NCI-H82 (cell line): ENCODE results near the gene POTEI.
"Not testable (repeated sequence)": the region's sequence is repeated elsewhere in the genome, so short reads cannot be mapped to it uniquely, and the experiment has no call there.

Experiments used
- DNase-seq: peaks from one replicate; lab custom pipeline; 2025; lab: John Stamatoyannopoulos, UW

POTEI gene

GRCh38 chr2:130509228-130509627, at the start of gene POTEI:
TSS of gene POTEI (minus strand) at chr2:130509328. CDS start at chr2:130509235, 93 bp downstream.
- DNase-seq: not testable (repeated sequence)

DNA sequence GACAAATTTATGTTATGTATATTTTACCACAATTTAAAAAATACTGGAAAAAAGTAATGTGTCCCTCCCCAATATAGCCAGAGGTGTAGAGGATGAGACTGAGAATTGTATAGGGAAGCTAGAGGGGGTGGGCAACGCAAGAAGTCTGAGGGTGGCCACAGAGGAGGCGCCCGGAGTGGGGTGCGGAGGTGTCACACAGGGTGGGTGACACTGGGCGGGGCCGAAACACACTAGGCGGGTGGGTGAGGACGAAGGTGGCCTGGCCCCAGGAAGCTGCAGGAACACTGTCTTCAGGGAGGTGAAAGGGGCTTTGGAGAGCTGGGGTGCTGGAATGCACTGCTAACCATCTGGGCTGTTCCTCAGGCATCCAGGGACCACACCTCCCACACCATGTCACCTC, 47.3 kb upstream of the POTEI start:
- not testable (repeated sequence) for DNase-seq

DNA sequence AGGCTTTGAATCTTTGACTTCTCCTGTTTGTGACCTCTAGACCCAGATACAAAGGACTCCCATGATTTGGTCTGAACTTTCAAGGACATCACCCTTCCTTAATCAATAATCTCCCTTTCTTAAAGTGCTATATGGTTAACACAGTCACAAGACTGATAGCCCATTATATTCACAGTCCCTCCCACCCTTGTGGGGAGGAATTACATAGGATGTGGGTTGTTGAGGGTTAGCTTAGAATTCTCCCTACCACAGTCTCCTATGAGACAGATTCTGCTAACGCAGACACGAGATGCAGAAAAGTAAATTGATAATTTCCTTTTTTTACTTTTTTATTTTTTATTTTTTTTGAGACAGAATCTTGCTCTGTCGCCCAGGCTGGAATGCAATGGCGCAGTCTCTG, 45.0 kb upstream of the POTEI start:
- not testable (repeated sequence) for DNase-seq

DNA sequence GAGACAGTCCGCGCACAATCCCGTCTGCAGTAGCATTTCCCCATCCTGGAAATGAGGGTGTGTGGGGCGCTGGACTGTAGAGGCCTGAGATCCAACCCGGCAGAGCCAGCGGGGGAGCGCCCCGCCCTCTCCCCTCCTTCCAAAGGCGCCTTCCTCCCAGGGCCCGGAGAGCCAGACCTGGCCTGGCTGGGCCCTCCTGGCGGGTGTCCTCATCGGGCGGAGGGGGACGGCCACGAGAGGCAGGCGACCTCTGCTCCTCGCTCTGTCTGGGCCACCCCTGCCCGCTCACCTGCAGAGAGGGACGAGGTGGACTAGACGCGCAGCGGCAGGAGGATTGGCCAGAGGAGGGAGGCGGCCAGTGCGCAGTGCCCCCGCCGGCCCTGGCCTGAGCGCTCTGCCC, 40.3 kb upstream of the POTEI start:
- not testable (repeated sequence) for DNase-seq

DNA sequence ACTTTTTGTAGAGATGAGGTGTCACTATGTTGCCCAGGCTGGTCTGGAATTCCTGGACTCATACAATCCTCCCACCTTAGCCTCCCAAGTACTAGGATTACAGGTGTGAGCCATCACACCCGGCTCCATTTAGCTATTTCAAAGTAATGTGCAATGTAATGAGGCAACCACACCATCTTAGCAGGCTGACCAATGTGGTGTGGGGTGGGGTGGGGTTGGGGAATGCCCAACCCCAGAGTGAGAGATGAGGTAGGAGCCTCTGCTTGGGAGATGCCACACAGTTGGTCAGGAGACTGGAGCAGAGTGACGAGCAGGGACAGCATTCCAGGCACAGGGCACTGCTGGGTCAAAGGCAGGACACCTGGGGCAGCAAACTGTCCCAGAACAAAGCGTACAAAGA, 39.3 kb upstream of the POTEI start:
- DNase-seq: not testable (repeated sequence)

DNA sequence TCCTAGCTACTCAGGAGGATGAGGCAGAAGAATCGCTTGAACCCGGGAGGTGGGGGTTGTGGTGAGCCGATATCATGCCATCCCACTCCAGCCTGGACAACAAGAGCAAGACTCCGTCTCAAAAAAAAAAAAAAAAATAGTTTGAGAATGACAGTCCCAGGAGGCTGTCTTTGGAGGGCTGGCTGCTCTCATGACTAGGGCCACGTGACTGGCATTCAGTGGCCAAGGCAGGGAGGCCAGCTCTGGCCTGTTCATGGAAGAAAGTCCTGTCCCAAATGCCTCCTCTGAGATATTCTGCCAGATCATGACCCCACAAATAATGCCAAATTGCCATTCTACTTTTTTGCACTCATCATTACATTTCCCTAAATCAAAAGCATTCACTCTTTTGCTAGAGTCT, 35.9 kb upstream of the POTEI start:
- not testable (repeated sequence) for DNase-seq

DNA sequence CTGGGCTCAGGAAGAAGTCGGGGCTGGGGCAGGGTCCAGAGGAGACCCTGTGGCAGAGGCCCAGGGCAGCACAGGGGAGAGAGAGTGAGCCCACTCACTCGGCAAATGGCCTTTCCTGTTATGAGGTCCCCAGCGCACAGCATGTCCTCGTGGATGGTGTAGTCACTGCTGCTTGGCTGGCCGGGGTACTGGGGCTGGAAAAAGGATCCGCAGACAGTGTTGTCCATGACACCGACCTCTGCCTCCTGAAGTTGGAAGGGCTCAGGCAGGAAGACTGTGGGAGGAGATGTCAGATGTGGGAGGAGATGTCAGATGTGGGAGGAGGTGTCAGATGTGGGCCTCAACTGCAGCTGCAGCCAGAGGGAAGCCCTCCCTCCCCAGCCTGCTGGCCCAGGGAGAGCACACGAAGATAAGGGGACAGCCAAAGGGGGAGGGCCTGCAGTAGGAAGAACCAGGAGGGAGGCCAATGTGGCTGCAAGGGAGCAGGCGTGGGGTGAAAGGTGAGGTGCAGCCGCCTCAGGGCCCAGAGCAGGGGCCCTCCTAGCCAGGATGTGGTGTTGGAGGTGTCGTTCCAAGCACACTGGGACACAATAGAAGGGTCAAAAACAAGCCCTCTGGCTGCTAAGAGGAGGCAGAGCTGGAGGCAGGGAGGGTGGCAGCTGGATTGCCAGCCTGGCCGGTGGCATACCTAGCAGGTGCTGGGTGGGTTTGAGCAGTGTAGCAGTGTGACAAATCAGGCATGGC, 34.8 kb upstream of the POTEI start:
- DNase-seq: not testable (repeated sequence)

GRCh38 chr2:130542789-130543188, 33.7 kb upstream of the POTEI start:
- DNase-seq: not testable (repeated sequence)

GRCh38 chr2:130538271-130538670, 29.1 kb upstream of the POTEI start:
- DNase-seq: not testable (repeated sequence)

GRCh38 chr2:130536654-130537053, 27.5 kb upstream of the POTEI start:
- not testable (repeated sequence) for DNase-seq

- DNase-seq: not testable (repeated sequence)
Measured at GRCh38 chr2:130531672-130532071, 22.5 kb upstream of the POTEI start.

DNA sequence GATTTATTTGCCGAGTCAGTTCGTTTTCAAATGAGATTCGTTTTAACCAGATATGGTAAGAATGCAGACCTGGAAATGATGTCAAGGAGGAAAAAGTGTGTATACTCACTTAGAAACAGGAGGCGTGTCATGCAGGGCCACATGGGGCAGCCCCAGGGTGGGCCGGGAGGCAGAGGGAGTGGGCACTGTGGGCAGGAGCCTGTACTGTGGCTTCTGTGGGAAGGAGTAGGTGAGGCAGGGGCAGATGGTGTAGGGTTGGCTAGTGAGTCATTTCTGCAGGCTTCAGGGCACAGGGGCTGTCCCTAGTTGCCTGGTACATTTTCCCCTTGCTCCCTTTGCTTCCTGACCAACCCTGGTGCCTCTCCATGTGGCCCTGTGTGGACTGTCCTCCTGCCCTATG, 22.1 kb upstream of the POTEI start:
- not testable (repeated sequence) for DNase-seq

GRCh38 chr2:130530212-130530611, 21.1 kb upstream of the POTEI start:
- not testable (repeated sequence) for DNase-seq

DNA sequence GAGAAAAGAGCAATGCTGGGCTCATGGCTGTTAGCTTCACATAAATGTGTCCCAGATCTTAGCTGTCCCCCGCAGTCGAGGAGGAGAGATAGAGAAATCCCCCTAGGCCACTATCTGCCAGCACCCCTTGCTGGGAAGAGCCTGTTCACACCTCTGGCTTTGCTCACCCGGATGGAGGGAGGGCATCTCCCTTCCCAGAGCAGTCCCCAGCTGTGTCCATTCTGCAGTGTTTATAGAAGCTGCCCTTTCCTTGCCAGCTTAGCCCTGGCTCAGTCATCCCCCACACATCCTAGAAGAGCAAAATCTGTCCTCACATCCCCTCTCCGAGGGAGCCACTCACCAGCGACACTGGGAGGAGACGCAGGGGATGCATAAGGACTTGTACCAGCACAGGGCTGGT, 20.4 kb upstream of the POTEI start:
- DNase-seq: not testable (repeated sequence)

GRCh38 chr2:130527365-130527967, 18.3 kb upstream of the POTEI start:
- DNase-seq: not testable (repeated sequence)

DNA sequence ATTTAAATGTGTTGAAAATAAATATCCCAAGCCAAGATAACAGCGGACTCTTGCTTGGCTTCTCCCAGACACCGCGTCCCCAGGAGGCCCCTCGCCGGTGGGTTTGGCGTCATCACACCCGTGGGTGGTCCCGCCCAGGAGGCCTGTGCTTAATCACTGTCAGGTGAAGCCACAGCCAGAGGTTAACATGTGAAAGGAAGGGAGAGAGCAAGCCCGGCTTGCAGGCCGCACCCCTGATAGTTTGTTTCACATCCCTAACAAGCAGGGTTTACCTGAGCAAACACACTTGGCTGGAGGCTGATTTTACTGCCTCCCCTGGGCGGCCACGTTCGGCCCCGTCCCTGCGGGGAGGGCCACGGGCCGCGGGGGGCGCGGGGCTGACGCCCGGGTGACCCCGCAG, 13.3 kb upstream of the POTEI start:
- DNase-seq: not testable (repeated sequence)

DNA sequence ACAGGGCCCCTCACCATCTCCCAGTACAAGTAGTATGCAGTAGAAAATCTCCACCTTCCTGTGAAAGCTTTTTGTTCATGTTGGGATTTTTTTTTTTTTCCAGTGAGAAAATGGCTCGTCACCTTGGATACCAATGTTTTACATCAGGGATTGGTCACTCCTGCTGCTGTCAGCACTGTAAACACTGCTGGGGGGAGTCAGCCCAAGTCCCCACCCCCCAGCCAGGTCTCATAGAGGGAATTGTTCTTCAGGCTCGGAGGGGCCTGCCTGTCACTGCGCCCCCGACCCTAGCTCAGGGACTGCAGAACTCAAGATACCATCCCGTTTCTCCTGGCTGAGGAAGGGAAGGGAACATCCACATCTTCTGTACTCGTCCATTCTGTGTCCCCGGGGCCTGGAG, 11.9 kb upstream of the POTEI start, which contains the start of gene CFC1B:
CFC1B (plus strand) TSS at position 231 of the 400 bp plus-strand sequence. CDS start 263 bp downstream, outside the sequence.
- DNase-seq: not testable (repeated sequence)

- not testable (repeated sequence) for DNase-seq
Measured at GRCh38 chr2:130518516-130519106, 9.5 kb upstream of the POTEI start.

DNA sequence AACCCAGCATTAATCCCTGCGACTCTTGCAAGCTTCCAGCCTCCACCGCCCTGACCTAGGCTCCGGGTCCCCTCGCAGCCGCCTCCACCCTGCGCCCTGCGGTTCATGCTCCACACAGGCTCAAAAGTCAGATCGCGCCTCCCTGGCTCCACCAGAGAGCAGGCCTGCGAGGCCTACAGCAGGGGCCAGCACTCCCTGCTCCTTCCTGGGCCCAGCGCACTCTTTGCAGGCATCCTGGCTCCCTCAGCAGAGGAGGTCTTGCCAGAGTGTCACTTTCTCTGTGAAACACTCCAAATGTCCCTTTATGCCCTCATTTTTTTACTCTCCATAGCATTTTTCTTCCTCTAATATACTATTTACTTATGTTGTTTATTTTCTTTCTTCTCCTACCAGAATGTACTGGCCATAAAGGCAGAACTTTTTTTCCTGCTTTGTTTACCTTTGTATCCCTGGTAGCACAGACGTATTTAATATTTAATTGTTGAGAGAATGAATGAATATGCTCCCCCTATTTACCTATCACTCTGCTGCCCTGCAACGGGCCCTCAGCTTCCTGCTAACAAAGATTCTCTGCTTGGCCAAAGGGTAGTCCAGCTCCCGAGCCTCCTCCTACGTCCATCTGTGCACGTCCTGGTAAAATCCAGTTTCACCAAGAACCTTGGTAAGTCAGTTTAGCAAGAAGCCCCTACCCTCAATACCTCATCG, 2.8 kb upstream of the POTEI start:
- not testable (repeated sequence) for DNase-seq

DNA sequence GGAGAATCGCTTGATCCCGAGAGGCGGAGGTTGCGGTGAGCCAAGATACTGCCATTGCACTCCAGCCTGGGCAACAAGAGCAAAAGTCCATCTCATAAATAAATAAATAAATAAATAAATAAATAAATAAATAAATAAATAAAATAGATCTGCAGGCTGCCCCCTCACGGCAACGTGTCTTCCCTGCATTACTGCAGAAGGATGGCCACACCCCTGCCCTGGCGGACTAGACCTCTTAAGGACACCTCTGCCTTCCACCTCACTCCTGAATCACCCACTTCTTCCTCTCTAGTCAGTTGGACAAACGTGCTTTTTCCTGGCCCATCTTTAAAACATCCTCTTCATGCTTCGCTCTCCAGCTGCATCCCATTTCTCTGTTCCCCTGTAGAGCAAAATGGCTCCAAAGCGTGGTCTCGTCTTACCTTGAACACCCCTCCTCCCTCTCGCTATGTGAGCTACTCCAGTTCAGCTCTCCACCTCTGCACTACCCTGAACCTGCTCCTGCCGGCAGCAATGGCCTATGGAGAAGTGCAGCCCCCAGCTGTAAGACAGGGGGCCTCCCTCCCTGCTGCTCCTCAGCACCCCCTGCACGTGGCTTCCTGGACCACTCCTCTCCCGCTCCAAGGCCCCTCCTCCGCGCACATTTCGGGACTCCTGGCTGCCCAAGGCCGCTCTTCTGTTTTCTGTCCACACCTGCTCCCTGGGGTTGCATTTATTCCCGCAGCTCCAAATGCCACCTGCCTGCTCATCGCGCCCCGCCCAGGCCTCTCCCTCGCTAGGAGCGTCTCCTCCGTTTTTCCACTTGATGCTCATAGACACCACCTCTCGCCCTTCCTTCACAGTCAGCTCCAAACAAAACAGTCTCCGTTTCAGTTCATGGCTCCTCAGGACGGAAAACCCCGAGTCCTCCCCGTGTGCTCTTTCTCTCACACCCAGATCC, 1.9 kb upstream of the POTEI start:
- DNase-seq: not testable (repeated sequence)

- not testable (repeated sequence) for DNase-seq
Measured at GRCh38 chr2:130491073-130491472, 18.1 kb downstream of the POTEI start.
